Mucosa of stomach (tissue), 1 donor: ENCODE results near the gene CCDC6.

Source experiments
- H3K27me3 ChIP-seq: one replicate; pipeline ENCODE4 v1.7.0; 2013; ENCODE audit warnings: mild to moderate bottlenecking, low read length; ENCODE audit not compliant: control insufficient read depth, insufficient read depth
- H3K36me3 ChIP-seq: one replicate; pipeline ENCODE4 v1.7.0; 2013; ENCODE audit warnings: low read length; ENCODE audit not compliant: control insufficient read depth, insufficient read depth
- H3K4me1 ChIP-seq: one replicate; pipeline ENCODE4 v1.7.0; 2013; ENCODE audit warnings: mild to moderate bottlenecking, low read length; ENCODE audit not compliant: control insufficient read depth, insufficient read depth
- H3K4me3 ChIP-seq: one replicate; pipeline ENCODE4 v1.7.0; 2013; ENCODE audit warnings: low read length
- H3K9ac ChIP-seq: one replicate; pipeline ENCODE4 v1.7.0; 2013; ENCODE audit warnings: mild to moderate bottlenecking, low read length, moderate library complexity
- H3K9me3 ChIP-seq: one replicate; pipeline ENCODE4 v1.7.0; 2013; ENCODE audit warnings: mild to moderate bottlenecking, low read length, moderate library complexity; ENCODE audit not compliant: control insufficient read depth
- donor health status: Pancreatic carcinoma.

The CCDC6 gene

DNA sequence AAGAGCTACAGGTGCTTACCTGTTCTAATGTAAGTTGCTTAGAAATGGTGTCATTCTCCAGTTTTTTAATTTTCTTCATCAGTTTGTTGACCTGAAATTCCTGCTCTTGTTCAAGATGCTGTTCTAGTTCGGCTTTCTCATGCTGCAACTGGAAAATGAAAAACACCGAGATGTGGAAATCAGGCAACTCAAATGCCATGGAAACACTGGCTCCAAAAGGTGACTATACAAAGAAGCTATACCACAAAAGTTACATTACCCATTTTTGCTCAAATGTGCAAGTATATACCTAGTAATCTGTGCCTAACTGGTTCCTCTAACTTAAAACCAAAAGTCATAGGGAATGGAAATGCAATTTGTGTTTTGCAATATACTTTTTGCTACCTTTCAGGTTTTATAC, 73.8 kb downstream of the CCDC6 start:
- no peaks in the 10 kb centered on the region for H3K36me3 ChIP-seq
- H3K9ac ChIP-seq, result no peak overlapping the region
- no peaks in the 10 kb centered on the region for H3K27me3 ChIP-seq
- no peaks in the 10 kb centered on the region for H3K9me3 ChIP-seq
- peaks cover 7% of the 10 kb centered on the region for H3K4me1 ChIP-seq
- no peak overlapping the region for H3K4me3 ChIP-seq

DNA sequence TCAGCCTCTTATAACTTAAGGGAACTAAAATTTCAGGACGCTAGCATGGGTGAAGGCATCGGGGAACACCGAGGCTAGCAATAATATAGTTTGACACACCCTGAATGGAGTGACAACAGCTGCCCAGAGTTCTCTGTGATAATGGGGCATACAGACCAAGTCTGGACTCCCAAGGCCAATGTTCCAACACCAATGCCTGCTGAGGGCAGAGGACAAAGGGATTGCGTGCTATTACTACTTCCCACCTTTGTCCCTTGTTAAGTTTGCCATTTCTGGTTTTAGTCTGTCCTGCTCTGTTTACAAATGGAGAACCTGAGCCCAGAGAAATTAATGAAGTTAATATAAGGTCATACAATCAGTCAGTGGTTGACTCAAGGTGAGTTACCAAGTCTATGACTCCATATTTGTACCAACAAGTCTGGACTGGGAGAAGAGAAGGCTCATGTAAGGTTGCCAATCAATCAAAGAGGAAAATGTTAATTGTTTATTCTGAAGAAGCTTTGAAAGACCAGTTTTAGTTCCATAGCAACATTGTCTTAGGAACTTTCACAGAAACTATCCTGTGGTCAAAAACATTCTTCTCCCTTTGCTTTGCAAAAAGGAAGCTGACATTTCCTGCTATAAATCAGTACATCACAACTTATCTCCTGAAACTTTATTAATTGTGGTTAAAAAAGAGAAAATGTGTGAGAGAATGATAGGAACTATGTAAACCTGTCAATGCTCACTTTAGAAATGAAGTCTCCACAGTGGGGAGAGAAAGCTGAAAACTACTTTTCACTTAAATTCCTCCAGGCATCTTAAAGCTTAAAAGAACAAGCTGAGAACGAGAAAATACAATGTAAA, 74.5 kb downstream of the CCDC6 start:
- H3K36me3 ChIP-seq, result no peaks in the 10 kb centered on the region
- no peak overlapping the region for H3K4me3 ChIP-seq
- H3K4me1 ChIP-seq, result peaks cover 7% of the 10 kb centered on the region

DNA sequence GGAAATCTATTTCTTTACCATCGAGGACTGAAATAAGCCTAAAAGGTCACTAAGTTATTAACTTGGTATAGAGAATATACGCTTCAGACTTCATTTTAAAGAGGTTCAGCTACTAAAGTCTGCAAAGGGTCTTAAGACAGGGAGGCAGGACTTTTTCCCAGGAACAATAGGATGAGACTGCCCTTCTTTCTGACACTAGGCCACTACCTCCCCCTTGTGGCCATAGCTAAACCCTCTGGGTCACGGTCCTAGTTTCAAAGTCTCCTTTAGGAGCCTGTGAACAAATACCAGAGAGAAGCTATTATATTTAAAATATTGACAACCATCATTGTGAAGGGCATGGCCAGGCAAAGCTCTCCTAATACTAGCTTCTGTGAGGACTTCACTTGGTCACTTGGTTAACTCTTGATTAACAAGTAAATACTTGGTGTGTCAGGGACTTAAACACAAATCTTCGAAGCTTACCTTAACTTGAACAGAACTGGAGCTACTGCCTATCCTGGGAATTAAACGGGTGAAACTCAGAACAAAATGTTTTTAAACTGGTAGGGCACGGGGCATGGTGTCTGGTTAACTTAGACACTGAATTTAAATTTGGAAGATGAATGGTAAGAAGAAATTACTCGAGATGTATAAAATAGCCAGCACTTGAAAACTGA, 75.6 kb downstream of the CCDC6 start:
- Histone ChIP-seq H3K27me3 (no peaks in the 10 kb centered on the region), H3K4me1 (peaks cover 7% of the 10 kb centered on the region), H3K4me3 (no peak overlapping the region), H3K9me3 (no peaks in the 10 kb centered on the region), H3K9ac (no peak overlapping the region), H3K36me3 (no peaks in the 10 kb centered on the region)

More for the DNA sequence above, 74.5 kb downstream of the CCDC6 start:
- Histone ChIP-seq H3K27me3 (no peaks in the 10 kb centered on the region), H3K9me3 (no peaks in the 10 kb centered on the region), H3K9ac (no peak overlapping the region)

DNA sequence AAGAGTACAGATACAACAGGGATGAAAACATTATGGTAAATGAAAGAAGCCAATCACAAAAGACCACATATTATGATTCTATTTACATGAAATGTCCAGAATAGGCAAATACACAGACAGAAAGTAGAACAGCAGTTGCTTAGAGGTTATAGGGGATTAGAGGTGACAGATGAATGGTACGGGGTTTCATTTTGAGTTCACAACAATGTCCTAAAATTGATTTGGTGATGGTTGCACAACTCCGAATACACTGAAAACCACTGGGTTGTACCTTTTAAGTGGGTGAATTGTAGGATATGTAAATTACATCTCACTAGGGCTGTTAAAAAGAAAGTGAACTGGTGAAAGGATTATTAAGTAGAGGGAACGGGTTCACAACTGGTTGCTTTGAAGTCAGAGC, 76.8 kb downstream of the CCDC6 start:
- Histone ChIP-seq H3K36me3 (no peaks in the 10 kb centered on the region), H3K4me3 (no peak overlapping the region), H3K27me3 (no peaks in the 10 kb centered on the region), H3K4me1 (peaks cover 7% of the 10 kb centered on the region), H3K9ac (no peak overlapping the region), H3K9me3 (no peaks in the 10 kb centered on the region)

DNA sequence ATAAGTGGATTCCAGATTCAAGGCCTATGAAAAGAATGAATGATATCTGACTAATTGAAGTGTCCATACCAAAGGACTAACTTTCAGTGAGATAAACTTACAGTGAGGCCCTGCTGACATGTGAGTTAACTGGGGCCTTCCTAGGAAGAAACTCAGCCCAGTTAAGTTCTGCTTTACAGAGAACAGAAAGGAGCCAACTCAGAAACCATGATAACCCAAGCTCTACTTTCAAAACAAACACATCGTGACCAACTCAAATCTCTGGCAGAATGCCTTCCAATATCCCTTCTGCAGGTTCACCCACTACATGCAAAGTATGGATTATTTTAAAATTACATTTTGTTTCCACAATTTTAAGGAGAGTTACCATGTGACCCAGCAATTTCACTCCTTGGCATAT, 77.3 kb downstream of the CCDC6 start:
- no peaks in the 10 kb centered on the region for H3K36me3 ChIP-seq
- peaks cover 4% of the 10 kb centered on the region for H3K4me1 ChIP-seq
- H3K4me3 ChIP-seq, result no peak overlapping the region
- H3K9ac ChIP-seq, result no peak overlapping the region
- no peaks in the 10 kb centered on the region for H3K27me3 ChIP-seq
- no peaks in the 10 kb centered on the region for H3K9me3 ChIP-seq

DNA sequence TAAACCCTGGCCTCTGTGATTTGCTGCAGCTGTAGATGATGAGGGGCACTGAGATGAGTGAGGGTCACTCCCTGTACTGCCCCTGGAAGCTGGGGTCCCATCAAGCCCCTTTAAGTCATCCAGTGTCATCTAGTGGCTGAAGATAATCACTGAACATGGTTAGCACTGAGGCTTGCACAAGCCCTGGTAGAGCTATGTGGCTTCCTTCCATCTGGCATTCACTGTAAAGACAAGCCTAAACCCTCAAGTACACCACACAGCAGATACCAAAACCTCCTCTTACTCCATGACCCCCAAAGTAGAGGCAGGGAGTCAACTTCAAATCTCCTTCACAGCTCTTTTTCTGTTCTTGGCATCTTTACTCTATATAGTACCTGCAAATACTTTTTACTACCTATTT, 80.4 kb downstream of the CCDC6 start:
- no peaks in the 10 kb centered on the region for H3K27me3 ChIP-seq
- H3K4me1 ChIP-seq, result no peaks in the 10 kb centered on the region
- no peaks in the 10 kb centered on the region for H3K9me3 ChIP-seq
- H3K4me3 ChIP-seq, result no peak overlapping the region
- no peaks in the 10 kb centered on the region for H3K36me3 ChIP-seq
- H3K9ac ChIP-seq, result no peak overlapping the region

DNA sequence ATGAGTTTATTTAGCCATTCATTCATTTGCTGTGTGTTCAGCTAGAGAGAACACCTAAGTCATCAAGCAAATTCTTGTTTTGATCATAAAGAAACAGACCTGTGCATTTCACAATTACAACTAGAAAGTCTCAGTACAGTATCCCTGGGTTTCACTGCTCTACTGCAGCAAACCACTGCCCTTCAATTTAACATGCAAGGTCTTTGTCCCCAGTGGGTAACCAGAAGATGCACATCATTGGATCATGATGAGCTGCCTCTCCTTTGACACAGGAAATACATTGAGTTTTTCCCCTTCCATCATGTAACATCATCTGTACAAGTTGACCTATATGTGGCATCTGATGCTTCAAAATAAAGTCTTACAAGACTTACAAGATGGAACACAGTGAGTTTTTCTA, 82.6 kb downstream of the CCDC6 start:
- H3K27me3 ChIP-seq, result no peaks in the 10 kb centered on the region
- H3K4me3 ChIP-seq, result no peak overlapping the region
- H3K4me1 ChIP-seq, result no peaks in the 10 kb centered on the region
- H3K9ac ChIP-seq, result no peak overlapping the region
- H3K9me3 ChIP-seq, result no peaks in the 10 kb centered on the region
- no peaks in the 10 kb centered on the region for H3K36me3 ChIP-seq

DNA sequence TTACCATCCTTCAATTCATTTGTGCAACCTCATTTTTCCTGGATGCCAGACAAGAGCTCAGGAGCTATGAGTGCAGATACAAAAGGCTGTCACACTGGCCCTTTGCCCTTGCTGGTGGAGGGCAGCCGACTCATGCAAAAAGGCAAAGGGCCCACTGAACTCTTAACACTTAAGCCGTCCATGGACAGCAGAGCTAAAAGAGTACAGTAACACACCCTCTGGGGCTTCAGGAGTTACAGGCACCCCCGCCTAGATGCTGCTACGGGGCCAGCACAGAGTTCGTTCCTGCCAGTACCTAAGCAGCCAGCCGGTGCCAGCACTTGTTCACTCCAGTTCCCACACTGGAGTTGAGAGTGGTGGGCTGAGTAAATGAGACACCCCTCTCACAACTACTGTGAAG, 83.2 kb downstream of the CCDC6 start:
- no peaks in the 10 kb centered on the region for H3K27me3 ChIP-seq
- H3K4me1 ChIP-seq, result no peaks in the 10 kb centered on the region
- H3K4me3 ChIP-seq, result no peak overlapping the region
- no peaks in the 10 kb centered on the region for H3K36me3 ChIP-seq
- no peak overlapping the region for H3K9ac ChIP-seq
- H3K9me3 ChIP-seq, result no peaks in the 10 kb centered on the region

DNA sequence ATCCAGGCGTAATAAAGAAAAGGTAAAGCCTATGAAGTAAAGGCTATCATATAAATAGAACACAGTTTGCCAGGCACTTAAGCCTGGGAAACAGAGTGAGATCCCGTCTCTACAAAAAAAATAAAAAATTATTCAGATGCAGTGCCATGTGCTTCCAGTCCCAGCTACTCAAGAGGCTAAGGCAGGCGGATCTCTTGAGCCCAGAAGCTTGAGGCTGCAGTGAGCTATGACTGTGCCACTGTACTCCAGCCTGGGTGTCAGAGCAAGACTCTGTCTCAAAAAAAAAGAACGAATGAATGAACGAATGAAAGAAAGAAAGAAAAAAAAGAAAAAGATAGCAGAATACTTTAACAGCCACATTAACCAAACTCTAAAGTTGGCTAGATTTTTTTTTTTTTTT, 85.9 kb downstream of the CCDC6 start:
- Histone ChIP-seq H3K36me3 (no peaks in the 10 kb centered on the region), H3K27me3 (no peaks in the 10 kb centered on the region), H3K4me1 (no peaks in the 10 kb centered on the region), H3K9ac (no peak overlapping the region), H3K9me3 (no peaks in the 10 kb centered on the region), H3K4me3 (no peak overlapping the region)

DNA sequence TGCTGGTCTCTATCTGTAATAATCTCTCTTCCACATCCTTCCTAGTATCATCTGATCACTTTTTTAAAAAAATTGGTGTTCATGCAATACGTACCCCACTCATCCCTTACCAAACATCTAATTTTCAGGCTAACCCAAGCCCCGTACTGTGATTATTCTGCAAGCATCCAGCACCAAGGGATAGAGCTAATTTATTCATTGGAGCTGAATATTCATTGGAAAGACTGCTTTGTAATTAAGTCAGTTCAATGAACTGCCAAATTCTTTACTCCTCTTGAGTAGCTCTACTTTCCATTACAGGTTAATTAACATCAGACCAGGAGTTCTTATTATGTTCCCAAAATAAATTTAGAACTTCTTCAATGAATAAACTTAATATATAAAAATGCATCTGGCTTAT, 86.7 kb downstream of the CCDC6 start:
- H3K27me3 ChIP-seq, result no peaks in the 10 kb centered on the region
- no peak overlapping the region for H3K9ac ChIP-seq
- H3K4me3 ChIP-seq, result no peak overlapping the region
- no peaks in the 10 kb centered on the region for H3K4me1 ChIP-seq
- no peaks in the 10 kb centered on the region for H3K36me3 ChIP-seq
- H3K9me3 ChIP-seq, result no peaks in the 10 kb centered on the region

DNA sequence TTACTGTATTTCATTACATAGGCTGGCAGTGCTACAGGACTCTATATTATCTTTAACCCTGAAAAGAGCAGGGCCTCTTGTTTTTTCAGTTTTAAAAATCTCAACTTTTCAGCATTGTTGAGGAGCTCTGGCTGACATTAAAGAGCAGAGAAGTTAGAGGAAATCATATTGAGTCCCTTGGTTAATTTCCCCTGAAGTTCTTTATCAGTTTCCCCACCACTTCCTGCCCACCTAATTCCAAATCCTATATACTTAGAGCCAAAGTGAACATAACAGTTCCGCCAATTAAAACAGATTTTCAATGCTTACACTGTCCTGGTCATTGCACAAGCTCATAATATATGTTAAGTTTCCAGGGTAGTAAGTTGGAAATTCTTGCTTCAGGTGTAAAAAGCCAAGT, 87.1 kb downstream of the CCDC6 start:
- no peaks in the 10 kb centered on the region for H3K4me1 ChIP-seq
- no peaks in the 10 kb centered on the region for H3K9me3 ChIP-seq
- H3K9ac ChIP-seq, result no peak overlapping the region
- no peaks in the 10 kb centered on the region for H3K27me3 ChIP-seq
- no peak overlapping the region for H3K4me3 ChIP-seq
- no peaks in the 10 kb centered on the region for H3K36me3 ChIP-seq

DNA sequence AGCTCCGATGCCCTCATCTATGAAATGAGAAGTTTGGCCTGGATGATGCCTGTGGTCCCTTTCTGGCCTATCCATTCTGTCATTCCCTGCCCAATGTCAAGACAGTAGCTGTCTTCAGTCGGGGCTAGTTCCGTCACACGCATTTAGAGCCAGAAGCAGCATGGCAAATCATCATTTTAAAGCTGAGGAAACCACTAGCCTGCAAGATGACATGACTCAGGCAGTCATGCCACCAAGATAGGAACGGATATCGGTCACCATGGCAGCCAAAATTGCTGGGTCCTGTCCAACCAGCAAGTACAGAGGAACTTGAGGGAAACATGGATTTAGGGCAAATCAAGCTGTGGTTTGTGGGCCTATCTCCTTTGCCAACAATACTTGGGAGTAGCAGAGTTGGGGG, 88.6 kb downstream of the CCDC6 start:
- Histone ChIP-seq H3K9ac (no peak overlapping the region), H3K27me3 (no peaks in the 10 kb centered on the region), H3K9me3 (no peaks in the 10 kb centered on the region), H3K36me3 (no peaks in the 10 kb centered on the region), H3K4me1 (no peaks in the 10 kb centered on the region), H3K4me3 (no peak overlapping the region)
